HG02981 (cell line): ENCODE measurements around the gene FSTL1.

Experiments used
- ATAC-seq: cut with Tn5 transposase; IDR thresholded peaks from one replicate; pipeline ENCODE4 v1.9.1; 2021; ENCODE audit warnings: mild to moderate bottlenecking, moderate library complexity; ENCODE audit not compliant: unreplicated experiment

FSTL1 gene

GRCh38 chr3:120469440-120469839 is 18.6 kb upstream of the FSTL1 start:
- no peak for ATAC-seq

GRCh38 chr3:120468635-120469295 is 18.0 kb upstream of the FSTL1 start:
- no peak for ATAC-seq

- ATAC-seq = no peak
Observed at GRCh38 chr3:120462409-120462959, 11.7 kb upstream of the FSTL1 start.

- no peak for ATAC-seq
Observed at GRCh38 chr3:120461416-120461815, 10.6 kb upstream of the FSTL1 start.

- ATAC-seq = no peak
Observed at GRCh38 chr3:120460862-120461261, 10.1 kb upstream of the FSTL1 start.

GRCh38 chr3:120460181-120460790 is 9.5 kb upstream of the FSTL1 start:
- no peak for ATAC-seq

GRCh38 chr3:120459196-120459595 is 8.4 kb upstream of the FSTL1 start:
- ATAC-seq = no peak

- ATAC-seq = no peak
Observed at GRCh38 chr3:120457827-120458226, 7.0 kb upstream of the FSTL1 start.

- ATAC-seq = no peak
Observed at GRCh38 chr3:120454076-120454689, 3.4 kb upstream of the FSTL1 start.

GRCh38 chr3:120452816-120453215 is 2.0 kb upstream of the FSTL1 start:
- ATAC-seq = no peak

GRCh38 chr3:120451806-120452205 is 1.0 kb upstream of the FSTL1 start:
- ATAC-seq = no peak

GRCh38 chr3:120451272-120451761 is 525 bp upstream of the FSTL1 start:
- no peak for ATAC-seq

GRCh38 chr3:120449701-120450599 is 842 bp downstream of the FSTL1 start:
- ATAC-seq = no peak

GRCh38 chr3:120449251-120449650 is 1.5 kb downstream of the FSTL1 start:
- ATAC-seq = no peak

- no peak for ATAC-seq
Observed at GRCh38 chr3:120448756-120449155, 2.0 kb downstream of the FSTL1 start.

- no peak for ATAC-seq
Observed at GRCh38 chr3:120446891-120447668, 3.7 kb downstream of the FSTL1 start.

- no peak for ATAC-seq
Observed at GRCh38 chr3:120445654-120446053, 5.1 kb downstream of the FSTL1 start.

- ATAC-seq = no peak
Observed at GRCh38 chr3:120443626-120444123, 7.1 kb downstream of the FSTL1 start.

GRCh38 chr3:120442975-120443517 is 7.7 kb downstream of the FSTL1 start:
- no peak for ATAC-seq

- ATAC-seq = no peak
Observed at GRCh38 chr3:120441776-120442175, 9.0 kb downstream of the FSTL1 start.
